WTC11 (cell line): ENCODE measurements around the gene ZNF714.

Experiments used
- CTCF ChIP-seq: fragments of 200-600 bp; IDR thresholded peaks from 2 replicates; pipeline ENCODE4 v1.8.0; 2022; ENCODE audit warnings: antibody characterized with exemption
- SP1 ChIP-seq: sonication (generic); formaldehyde crosslinking; conservative IDR thresholded peaks from 2 replicates; pipeline ENCODE4 v1.8.1; 2022; ENCODE audit warnings: missing genetic modification reagents
- USF2 ChIP-seq: sonication (generic); formaldehyde crosslinking; IDR thresholded peaks from 2 replicates; pipeline ENCODE4 v1.8.1; 2023; ENCODE audit warnings: mild to moderate bottlenecking, missing genetic modification reagents, moderate library complexity
- ZNF416 ChIP-seq: fragments of 250-450 bp; sonication (Bioruptor Pico); IDR thresholded peaks from 2 replicates; pipeline ENCODE4 v1.9.0; 2021; ENCODE audit warnings: mild to moderate bottlenecking, inconsistent platforms
- TF ChIP-seq, protein P1 (sequence below): sonication (generic); formaldehyde crosslinking; IDR thresholded peaks from 2 replicates; pipeline ENCODE4 v1.8.0; 2022; ENCODE audit warnings: mild to moderate bottlenecking, missing genetic modification reagents

DNA sequence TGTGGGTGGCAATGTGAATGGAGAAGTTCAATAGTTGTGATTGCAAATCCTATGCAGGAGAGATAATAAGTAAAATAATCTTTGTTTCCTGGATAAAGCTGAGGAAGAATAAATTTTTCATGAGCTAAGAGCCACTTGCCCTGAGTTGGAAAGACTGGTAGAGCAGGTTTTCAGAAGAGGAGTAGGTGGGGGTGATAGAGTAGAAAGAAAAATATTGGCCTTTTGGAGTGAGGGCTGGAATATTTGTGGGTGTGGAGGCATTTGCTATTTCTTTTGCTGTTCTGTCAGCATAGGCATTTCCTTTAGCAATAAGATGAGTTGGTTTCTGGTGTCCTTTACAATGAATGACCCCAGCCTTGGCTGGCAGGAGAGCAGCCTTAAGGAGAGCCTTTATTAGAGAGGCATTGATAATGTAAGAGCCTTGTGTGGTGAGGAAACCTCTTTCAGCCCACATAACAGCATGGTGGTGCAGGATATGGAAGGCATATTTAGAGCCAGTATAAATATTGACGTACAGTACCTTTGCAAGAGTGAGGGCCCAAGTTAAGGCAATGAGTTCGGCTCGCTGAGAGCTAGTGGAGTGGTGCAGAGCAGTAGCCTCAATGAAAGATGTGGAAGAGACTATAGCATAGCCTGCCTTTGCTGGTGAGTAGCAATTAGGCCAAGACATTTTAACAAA, 48.2 kb downstream of the ZNF714 start:
- TF ChIP-seq CTCF = no peak
- TF ChIP-seq SP1 (CRISPR knock-in tag) = no peak
- TF ChIP-seq ZNF416 (CRISPR knock-in tag) = no peak
- TF ChIP-seq, protein P1, sequence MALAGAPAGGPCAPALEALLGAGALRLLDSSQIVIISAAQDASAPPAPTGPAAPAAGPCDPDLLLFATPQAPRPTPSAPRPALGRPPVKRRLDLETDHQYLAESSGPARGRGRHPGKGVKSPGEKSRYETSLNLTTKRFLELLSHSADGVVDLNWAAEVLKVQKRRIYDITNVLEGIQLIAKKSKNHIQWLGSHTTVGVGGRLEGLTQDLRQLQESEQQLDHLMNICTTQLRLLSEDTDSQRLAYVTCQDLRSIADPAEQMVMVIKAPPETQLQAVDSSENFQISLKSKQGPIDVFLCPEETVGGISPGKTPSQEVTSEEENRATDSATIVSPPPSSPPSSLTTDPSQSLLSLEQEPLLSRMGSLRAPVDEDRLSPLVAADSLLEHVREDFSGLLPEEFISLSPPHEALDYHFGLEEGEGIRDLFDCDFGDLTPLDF (CRISPR knock-in tag) = no peak
- no peak for TF ChIP-seq USF2
